Testis (tissue), 3 donors: ENCODE data around the gene PARP8. TPM values are rescaled to one million over a fixed set of nuclear protein-coding genes. Genes with fewer than 3 reads are reported as not detected.

Experiments used
- DNase-seq: peaks from one replicate; pipeline ENCODE4 v3.0.0-alpha.2; 2019
- H3K27ac ChIP-seq, 2 donors: fragments of 200-600 bp; sonication (generic); one replicate each; pipeline ENCODE4 v1.5.1; 2019
- H3K27me3 ChIP-seq: fragments of 200-600 bp; sonication (generic); one replicate; pipeline ENCODE4 v1.5.1; 2019
- H3K36me3 ChIP-seq: fragments of 200-600 bp; sonication (generic); one replicate; pipeline ENCODE4 v1.5.1; 2017; ENCODE audit warnings: low read depth; ENCODE audit errors: missing control alignments
- H3K4me1 ChIP-seq: fragments of 200-600 bp; sonication (generic); one replicate; pipeline ENCODE4 v1.5.1; 2019
- H3K4me3 ChIP-seq, 2 donors: fragments of 200-600 bp; sonication (generic); one replicate each; pipeline ENCODE4 v1.5.1; 2017 to 2019
- H3K9me3 ChIP-seq: fragments of 200-600 bp; sonication (generic); one replicate; pipeline ENCODE4 v1.5.1; 2017
- CTCF ChIP-seq, 3 experiments: fragments of 450-650 bp in 2 of 3; fragments of 200-600 bp in 1 of 3; sonication (generic) in 1 of 3; IDR thresholded peaks; one replicate each; pipeline ENCODE4 v1.5.1; 2016 to 2019; ENCODE audit warnings: antibody characterized with exemption in 3 of 3, mild to moderate bottlenecking in 2 of 3, moderate library complexity in 1 of 3
- POLR2A ChIP-seq: fragments of 450-650 bp; IDR thresholded peaks from one replicate; pipeline ENCODE4 v1.6.1; 2017; ENCODE audit warnings: antibody characterized with exemption, mild to moderate bottlenecking, moderate library complexity
- WGBS, 2 donors: methylation state at CpG; one replicate each; pipeline ENCODE4 v1.1.5; 2018; 5-methylcytosine and 5-hydroxymethylcytosine counted together
- intact Hi-C: fragments of 100-400 bp; cut with DNase I; formaldehyde crosslinking; loops from one replicate; pipeline ENCODE4 v1.15.1; 2023; ENCODE audit warnings: low total_unique reads
- polyA plus RNA-seq: library from polyadenylated mRNA; stranded (reverse); fragments of 350-450 nt; fragmentation: Illumina TruSeq; extraction: RNeasy Lipid Tissue Mini Kit (QIAGEN cat#74804); gene quantifications from one replicate; pipeline ENCODE4 v1.2.3, GENCODE V29; 2014; ENCODE audit warnings: low read depth, low replicate concordance; ENCODE audit not compliant: insufficient read depth
- total RNA-seq, 2 donors: library from RNA; depleted of rRNA; stranded (reverse); fragments of >200 nt; gene quantifications; one replicate each; pipeline ENCODE4 v1.2.3, GENCODE V29; 2016

PARP8 gene
- total and polyA plus RNA-seq, 3 donors from 2014 or later: 14.4 to 24.3 (median 18.0) TPM

- WGBS, 2 donors: 71 to 77% methylated on average over 5 of the region's 5 CpGs
- Histone ChIP-seq H3K4me3 (no peak overlapping the region), H3K27me3 (no peaks in the 10 kb centered on the region), H3K36me3 (no peaks in the 10 kb centered on the region), H3K27ac (no peak overlapping the region), H3K9me3 (no peaks in the 10 kb centered on the region), H3K4me1 (no peaks in the 10 kb centered on the region)
- peak; percentile 48 for DNase-seq
- TF ChIP-seq POLR2A (no peak), CTCF (IDR thresholded peaks at IDR 0.05) (peak in 2 of 3 experiments; percentile 66 to 80)
- intact Hi-C loops: no loop called here
These were observed 84.7 kb downstream of the PARP8 start for GRCh38 chr5:50751064-50751657.

GRCh38 chr5:50752800-50753199 lies 86.4 kb downstream of the PARP8 start:
- H3K4me3 ChIP-seq: no peak overlapping the region
- TF ChIP-seq POLR2A: no peak
- TF ChIP-seq CTCF (IDR thresholded peaks at IDR 0.05): no peak
- no peak overlapping the region for H3K27ac ChIP-seq
- no peak for DNase-seq
- no peaks in the 10 kb centered on the region for H3K4me1 ChIP-seq
- H3K9me3 ChIP-seq: no peaks in the 10 kb centered on the region
- no peaks in the 10 kb centered on the region for H3K36me3 ChIP-seq
- no peaks in the 10 kb centered on the region for H3K27me3 ChIP-seq
- intact Hi-C loops: no loop called here

- Histone ChIP-seq H3K27ac (no peak overlapping the region), H3K4me3 (no peak overlapping the region), H3K36me3 (no peaks in the 10 kb centered on the region), H3K27me3 (no peaks in the 10 kb centered on the region), H3K9me3 (no peaks in the 10 kb centered on the region), H3K4me1 (no peaks in the 10 kb centered on the region)
- no peak for DNase-seq
- WGBS, 2 donors: 98% methylated on average over 1 of the region's 1 CpG
- no peak for TF ChIP-seq POLR2A
- TF ChIP-seq CTCF (IDR thresholded peaks at IDR 0.05): no peak
- intact Hi-C loops: no loop called here
These were observed 93.3 kb downstream of the PARP8 start for GRCh38 chr5:50759526-50760270.

- intact Hi-C loops: no loop called here
- Histone ChIP-seq H3K9me3 (no peaks in the 10 kb centered on the region), H3K4me1 (no peaks in the 10 kb centered on the region), H3K27me3 (no peaks in the 10 kb centered on the region), H3K36me3 (no peaks in the 10 kb centered on the region), H3K4me3 (no peak overlapping the region), H3K27ac (no peak overlapping the region)
- no peak for TF ChIP-seq POLR2A
- TF ChIP-seq CTCF (IDR thresholded peaks at IDR 0.05): no peak
- DNase-seq: no peak
These were observed 96.9 kb downstream of the PARP8 start for GRCh38 chr5:50763351-50763750.

- TF ChIP-seq POLR2A: no peak
- TF ChIP-seq CTCF (IDR thresholded peaks at IDR 0.05): no peak
- Histone ChIP-seq H3K36me3 (no peaks in the 10 kb centered on the region), H3K27me3 (no peaks in the 10 kb centered on the region), H3K9me3 (no peaks in the 10 kb centered on the region), H3K4me1 (no peaks in the 10 kb centered on the region), H3K4me3 (no peak overlapping the region), H3K27ac (no peak overlapping the region)
- intact Hi-C loops: no loop called here
- no peak for DNase-seq
- WGBS, 2 donors: 91 to 95% methylated on average over 7 of the region's 7 CpGs
These were observed 97.4 kb downstream of the PARP8 start for GRCh38 chr5:50763846-50764245.
